Stimulated activated CD4-positive, alpha-beta T cell treated with anti-CD3 and anti-CD28 coated beads, Interleukin-2, amount 100 ng/mL, for 48 hours (primary cell): Measurements from ENCODE around the gene CCNL2.
"Not testable (repeated sequence)": the region's sequence is repeated elsewhere in the genome, so short reads cannot be mapped to it uniquely, and the experiment has no call there.

Experiments
- DNase-seq, 2 donors: peaks; one replicate each; pipeline ENCODE4 v3.0.0-alpha.2; 2020

Gene CCNL2

DNA sequence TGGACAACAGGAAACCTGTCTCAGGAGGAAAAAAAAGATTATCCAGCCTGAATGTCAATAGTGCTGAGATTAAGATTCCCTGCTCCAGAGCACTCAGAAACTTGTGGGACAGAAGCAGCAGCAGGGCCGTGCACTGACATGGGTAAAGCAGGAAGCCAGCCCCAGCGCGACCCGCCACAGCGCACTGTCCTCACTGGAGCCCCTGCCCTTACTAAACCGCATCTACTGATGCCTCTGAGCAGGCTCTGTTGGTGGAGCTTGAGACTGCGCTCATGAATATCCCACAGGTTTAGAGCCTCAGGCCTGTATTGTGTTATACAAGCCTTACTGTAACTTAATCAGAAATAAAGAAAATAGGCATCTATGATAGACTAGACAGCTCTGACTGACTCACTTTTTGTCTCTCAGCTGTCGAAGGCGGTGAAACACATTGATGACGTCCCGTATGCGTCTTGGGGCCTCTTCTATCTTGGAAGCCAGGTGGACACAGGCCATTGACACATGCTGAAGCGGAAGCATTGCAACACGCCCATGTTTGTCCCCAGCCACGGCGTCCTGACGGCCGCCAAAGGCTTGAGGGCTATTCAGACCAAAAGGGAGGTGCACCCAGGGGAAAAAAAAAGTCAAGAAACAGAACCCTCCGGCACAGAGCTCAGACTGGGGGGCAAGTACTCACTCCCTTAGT, 1.2 kb downstream of the CCNL2 start:
- DNase-seq: no peak

DNA sequence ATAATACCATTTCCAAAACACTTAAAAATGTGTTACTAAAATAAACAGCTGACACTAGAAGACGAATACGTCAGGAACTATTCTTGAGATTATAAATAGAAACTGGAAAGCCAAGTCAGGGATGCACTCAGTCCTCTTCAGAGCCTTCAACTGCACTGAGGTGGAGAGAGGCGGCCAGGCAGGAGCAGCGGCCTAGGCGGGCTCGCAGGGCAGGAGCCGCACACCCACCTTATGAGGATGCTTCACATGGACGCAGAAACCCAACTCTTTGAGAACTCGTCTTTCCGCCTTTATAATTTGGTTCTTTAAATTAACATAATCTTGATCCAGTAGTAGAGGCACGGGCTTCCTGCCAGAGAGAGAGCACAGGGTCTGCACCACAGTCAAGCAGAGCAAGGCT, 4.0 kb downstream of the CCNL2 start:
- no peak for DNase-seq

DNA sequence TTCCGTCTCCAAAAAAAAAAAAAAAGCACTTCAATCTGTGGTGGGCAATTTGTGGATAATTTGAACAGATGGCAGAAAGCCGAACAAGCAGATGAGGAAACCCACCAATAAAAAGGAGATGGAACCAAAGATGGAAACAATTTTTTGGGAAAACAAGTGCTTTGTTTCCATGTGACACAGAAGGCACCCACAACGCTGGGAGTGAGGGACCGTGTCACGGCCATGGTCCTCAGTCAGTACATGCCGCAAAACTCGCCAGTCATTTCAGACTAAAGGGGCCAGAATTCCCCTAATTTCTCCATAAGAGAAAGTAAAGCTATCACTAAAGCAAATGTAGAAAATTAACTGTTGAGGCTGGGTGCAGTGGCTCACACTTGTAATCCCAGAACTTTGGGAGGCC, 5.0 kb downstream of the CCNL2 start:
- no peak for DNase-seq

DNA sequence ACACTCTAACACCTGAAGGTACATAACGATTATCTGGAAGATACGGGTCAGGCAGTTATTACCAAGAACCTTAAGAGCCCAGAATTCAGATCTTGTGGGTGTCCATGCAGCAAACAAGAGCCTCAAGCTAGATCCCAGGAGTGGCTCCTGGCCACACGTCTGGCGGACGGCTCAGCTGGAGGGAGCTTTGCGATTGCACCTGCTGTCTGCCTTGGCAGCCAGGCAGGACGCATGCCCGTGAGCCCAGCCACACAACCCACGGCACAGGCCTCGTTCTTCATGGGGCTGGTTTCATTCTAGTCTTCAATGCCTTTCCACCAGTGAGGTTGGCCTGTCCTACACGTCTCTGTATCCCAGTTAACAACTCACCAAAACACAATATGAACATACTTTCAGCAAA, 5.7 kb downstream of the CCNL2 start:
- no peak for DNase-seq

GRCh38 chr1:1393014-1393413, 6.1 kb downstream of the CCNL2 start:
- no peak for DNase-seq

GRCh38 chr1:1391225-1391624, 7.9 kb downstream of the CCNL2 start:
- DNase-seq: no peak

DNA sequence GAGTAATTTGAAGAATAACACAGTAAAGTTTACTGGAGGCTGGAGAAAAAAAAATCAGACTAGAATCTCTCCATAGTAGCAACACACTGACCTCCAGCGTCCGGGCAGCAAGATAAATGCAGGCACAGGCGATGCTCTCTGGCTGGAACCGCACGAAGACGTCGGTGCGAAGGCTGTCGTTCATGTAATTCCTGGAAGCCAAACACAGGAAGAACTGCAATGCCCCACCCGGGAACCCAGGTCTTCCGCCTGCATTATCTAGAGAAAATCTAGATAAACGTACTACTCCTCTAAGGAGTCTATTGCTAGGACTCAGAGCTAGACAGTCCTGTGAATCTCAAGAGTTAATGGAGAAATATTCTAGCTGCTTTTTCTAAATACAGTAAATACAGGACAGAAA, 8.5 kb downstream of the CCNL2 start:
- no peak for DNase-seq

DNA sequence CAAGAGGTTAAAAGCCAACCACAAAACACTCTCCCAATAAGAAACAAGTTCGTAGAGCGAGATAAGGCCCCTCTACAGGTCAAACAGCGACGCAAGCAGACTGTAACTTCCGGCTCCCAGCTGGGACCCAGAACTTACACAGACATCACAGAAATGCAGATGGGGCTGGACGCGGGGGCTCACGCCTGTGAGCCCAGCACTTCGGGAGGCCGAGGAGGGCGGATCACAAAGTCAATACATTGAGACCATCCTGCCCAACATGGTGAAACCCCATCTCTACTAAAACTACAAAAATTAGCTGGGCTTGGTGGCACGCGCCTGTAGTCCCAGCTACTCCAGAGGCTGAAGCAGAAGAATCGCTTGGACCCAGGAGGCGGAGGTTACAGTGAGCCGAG, 11.1 kb downstream of the CCNL2 start:
- DNase-seq: no peak

- no peak for DNase-seq
Observed at GRCh38 chr1:1387098-1388077, 11.7 kb downstream of the CCNL2 start.

- no peak for DNase-seq
Observed at GRCh38 chr1:1385931-1386330, 13.2 kb downstream of the CCNL2 start.

DNA sequence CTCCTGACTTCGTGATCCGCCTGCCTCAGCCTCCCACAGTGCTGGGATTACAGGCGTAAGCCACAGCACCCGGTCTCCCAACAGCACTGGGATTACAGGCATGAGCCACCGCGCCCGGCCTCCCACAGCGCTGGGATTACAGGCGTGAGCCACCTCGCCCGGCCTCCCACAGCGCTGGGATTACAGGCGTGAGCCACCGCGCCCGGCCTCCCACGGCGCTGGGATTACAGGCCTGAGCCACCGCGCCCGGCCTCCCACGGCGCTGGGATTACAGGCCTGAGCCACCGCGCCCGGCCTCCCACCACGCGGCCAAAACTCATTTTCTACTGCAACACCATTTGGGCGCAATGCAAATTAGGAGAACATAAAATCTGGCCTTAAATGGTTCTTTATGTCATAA, 13.8 kb downstream of the CCNL2 start:
- DNase-seq: not testable (repeated sequence)

DNA sequence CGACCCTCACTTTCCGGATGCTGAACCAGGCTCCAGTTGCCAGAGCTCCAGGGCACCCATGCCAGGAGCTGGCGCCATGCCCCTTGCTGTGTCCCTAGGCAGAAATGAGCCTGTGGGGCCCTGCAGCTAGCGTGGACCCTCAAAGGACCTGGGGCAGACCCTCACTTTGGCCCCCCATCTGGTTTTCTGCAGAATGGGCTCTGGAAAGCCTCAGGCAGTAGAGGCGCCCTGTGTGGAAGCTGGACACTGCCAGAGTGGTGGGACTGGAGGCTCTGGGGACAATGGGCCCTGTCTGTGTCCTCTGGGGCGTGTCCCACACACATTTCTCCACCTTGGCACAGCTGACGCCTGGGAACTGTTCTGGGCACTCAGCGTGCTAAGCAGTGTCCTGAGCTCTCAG, 17.8 kb downstream of the CCNL2 start:
- DNase-seq: no peak

- no peak for DNase-seq
Observed at GRCh38 chr1:1380860-1381259, 18.3 kb downstream of the CCNL2 start.

DNA sequence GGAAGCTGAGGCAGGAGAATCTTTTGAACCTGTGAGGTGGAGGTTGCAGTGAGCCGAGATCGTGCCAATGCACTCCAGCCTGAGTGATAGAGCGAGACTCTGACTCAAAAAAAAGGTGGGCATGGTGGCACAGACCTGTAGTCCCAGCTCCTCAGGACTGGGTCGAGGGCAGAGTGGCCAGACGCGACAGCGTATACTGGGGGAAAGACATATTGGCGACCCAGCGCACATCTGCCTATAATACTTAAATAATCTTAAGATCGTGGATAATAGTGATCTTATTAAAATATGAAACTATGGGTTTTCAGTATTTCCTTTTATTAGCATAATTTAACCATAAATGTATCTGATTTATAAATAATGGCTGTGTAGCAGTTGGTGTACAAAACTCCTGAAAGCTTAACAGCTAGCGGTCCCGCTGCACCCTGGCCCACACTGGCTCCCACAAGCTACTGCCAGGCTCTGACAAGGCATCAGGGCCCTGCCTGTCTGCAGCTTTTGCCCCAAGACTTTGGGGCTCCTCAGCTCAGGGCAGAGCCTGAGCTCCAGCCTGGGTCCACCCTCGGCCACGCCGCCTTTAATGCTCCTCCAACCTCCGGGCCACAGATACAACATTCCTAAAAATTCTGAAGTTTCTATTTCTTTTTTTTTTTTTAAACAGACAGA, 21.5 kb downstream of the CCNL2 start:
- no peak for DNase-seq

DNA sequence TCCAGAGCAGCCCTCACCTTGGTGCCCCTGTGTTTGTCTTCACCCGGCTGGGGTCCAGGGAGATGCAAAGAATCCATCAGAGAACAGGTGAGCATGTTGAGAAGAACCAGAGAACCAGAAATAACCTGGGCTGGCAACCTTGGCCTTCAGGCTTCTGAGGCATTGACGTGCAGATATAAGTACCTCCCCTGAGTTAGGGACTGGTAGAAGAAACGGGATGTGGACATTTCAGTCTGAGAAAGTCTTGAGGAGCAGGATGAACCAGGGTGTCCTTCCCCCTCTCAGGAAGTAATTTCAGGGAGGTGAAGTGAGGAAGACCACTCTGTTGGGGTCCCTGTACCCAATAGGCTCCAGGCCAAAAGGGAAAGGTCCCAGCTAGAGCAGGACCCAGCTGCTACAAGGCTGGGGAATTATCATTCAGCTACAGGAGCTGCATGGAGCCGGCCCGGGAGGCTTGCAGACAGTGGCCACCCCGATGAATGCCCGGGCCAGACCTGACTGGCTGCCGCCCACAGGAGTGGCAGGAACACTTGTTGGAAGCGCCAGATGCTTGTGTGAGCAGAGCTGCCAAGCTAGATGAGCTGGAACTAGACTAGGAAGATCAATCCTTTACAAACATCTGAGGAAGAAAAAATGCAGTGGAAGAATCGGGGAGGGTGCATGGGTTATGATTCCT, 22.4 kb downstream of the CCNL2 start:
- DNase-seq: no peak

DNA sequence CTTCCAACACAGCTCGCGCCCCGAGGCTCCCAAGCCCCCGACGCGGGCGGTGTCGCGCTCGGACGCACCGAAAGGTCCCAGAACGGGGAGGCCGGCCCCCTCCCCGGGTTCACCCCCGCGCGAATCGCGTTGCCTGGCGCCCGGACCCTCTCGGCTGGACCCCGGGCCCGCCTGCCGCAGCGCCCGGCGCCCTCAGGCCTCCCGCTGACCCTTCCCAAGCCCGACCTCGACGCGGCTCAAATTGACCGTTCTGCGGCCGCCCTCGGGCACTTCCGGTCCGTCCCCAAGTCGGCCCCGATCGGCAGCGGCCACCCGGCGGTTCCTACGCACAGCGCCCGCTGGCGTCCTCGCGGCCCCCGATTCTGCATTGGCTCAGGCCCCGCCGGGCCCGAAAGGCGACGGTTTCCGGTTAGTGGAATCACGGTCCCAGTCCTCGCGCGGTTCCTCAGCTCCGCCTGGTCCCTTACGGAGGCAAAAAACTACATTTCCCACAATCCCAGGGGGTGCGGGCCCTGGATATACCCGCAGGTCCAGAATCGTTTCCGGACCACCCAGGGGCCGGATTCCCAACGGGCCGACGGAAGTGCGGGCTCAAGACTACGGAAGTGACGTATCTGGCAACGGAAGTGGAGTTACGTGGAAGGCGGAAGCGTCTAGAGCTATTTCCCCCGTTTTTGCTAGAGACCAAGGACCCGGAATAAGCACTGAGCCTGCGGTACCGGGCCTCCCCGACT, 24.0 kb downstream of the CCNL2 start, which contains the start of gene AURKAIP1:
Gene AURKAIP1, minus strand, starts transcription at position 279 of the 734 bp plus-strand sequence. CDS start 451 bp downstream, outside the sequence.
- peak; percentile 91 to 92 for DNase-seq

DNA sequence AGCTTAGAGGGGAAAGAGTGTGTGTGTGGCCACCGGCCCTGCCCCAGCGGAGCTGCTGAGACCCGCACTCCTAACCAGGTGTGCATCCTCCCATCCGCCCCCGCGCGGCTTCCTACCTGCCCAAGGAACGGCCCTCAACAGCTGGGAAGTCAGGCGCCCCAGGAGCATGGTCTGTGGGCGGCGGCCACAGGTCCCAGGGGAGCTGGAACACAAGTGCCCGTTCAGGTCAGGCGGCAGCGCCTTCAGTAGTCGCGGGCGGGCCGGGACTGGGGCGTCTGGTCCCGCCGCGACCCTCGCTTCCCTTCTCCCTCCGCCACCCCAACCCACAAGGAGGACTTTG, 24.6 kb downstream of the CCNL2 start:
- no peak for DNase-seq

- no peak for DNase-seq
Observed at GRCh38 chr1:1373815-1374588, 25.1 kb downstream of the CCNL2 start.

DNA sequence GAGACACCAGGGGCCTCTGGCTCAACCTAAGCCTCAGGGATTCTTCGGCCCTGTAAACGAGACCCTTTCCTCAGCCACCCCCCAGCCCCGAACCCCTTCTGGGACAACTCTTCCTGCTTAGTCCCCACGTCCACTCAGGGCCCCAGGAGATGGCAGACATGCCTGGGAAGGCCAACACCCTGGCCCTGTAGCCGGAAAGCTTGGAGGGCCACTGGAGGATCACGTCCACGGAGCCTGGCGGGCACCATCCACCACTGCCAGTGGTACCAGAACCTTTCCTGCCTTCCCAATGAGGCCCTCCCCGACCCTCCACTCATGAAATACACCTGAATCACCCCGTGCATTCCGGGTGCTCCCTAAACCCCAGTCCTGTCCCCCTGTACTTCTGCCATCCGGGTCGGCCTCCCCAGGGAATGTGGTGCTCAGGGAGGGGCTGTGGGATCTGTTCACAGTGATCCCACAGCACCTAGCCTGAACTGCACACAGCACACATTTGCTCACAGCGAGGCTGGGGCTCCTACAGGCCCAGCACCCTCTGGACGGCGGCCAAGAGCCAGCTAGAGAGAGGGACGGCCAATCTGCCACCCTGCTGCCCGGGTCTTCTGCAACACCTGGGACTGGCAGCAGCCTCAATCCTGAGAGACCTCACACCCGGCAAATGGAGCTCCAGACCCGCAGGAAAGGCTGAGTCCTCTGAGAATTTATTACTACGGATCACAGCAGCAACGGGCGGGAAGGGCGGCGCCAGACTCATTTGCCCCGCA, 25.9 kb downstream of the CCNL2 start:
- no peak for DNase-seq
